HEK293 (cell line): ENCODE measurements around the gene NEK9.

Experiments used
- BCL11A ChIP-seq: fragments of 450-650 bp; formaldehyde crosslinking; IDR thresholded peaks from 2 replicates; pipeline ENCODE4 v1.5.1; 2016; ENCODE audit warnings: low read depth, missing biosample characterization, missing genetic modification characterization
- SCRT2 ChIP-seq: fragments of 450-650 bp; formaldehyde crosslinking; IDR thresholded peaks from 2 replicates; pipeline ENCODE4 v1.5.1; 2016; ENCODE audit warnings: missing biosample characterization, missing genetic modification characterization
- ZBTB7A ChIP-seq: fragments of 450-650 bp; formaldehyde crosslinking; IDR thresholded peaks from 2 replicates; pipeline ENCODE4 v1.5.1; 2016; ENCODE audit warnings: low read depth, missing biosample characterization, missing genetic modification characterization
- ZNF140 ChIP-seq: fragments of 450-650 bp; formaldehyde crosslinking; IDR thresholded peaks from 2 replicates; pipeline ENCODE4 v1.5.1; 2016; ENCODE audit warnings: missing biosample characterization, missing genetic modification characterization
- ZNF146 ChIP-seq: fragments of 450-650 bp; formaldehyde crosslinking; IDR thresholded peaks from 2 replicates; pipeline ENCODE4 v1.5.1; 2016; ENCODE audit warnings: missing biosample characterization, missing genetic modification characterization
- ZNF16 ChIP-seq: fragments of 450-650 bp; formaldehyde crosslinking; IDR thresholded peaks from 2 replicates; pipeline ENCODE4 v1.5.1; 2016; ENCODE audit warnings: low read depth, missing biosample characterization, missing genetic modification characterization
- ZNF24 ChIP-seq: fragments of 450-650 bp; formaldehyde crosslinking; IDR thresholded peaks from 2 replicates; pipeline ENCODE4 v1.5.1; 2016; ENCODE audit warnings: missing biosample characterization, missing genetic modification characterization
- ZNF274 ChIP-seq, 2 experiments: fragments of 200-500 bp in 1 of 2; fragments of 450-650 bp in 1 of 2; sonication (Bioruptor generic) in 1 of 2; formaldehyde crosslinking in 1 of 2; IDR thresholded peaks; 2 replicates each; pipeline versions ENCODE4 v1.5.1 to v1.6.1; 2014 to 2016; ENCODE audit warnings: borderline replicate concordance in 1 of 2, inconsistent platforms in 1 of 2, low read length in 1 of 2, missing biosample characterization in 1 of 2, missing genetic modification characterization in 1 of 2
- ZNF830 ChIP-seq: fragments of 450-650 bp; IDR thresholded peaks from 2 replicates; pipeline ENCODE4 v1.5.0; 2018; ENCODE audit warnings: missing biosample characterization, missing genetic modification characterization, low read depth, mild to moderate bottlenecking, moderate library complexity
- TF ChIP-seq, protein P1 (sequence below): fragments of 450-650 bp; formaldehyde crosslinking; IDR thresholded peaks from 2 replicates; pipeline ENCODE4 v1.5.1; 2016; ENCODE audit warnings: missing biosample characterization, missing genetic modification characterization, low read depth
- TF ChIP-seq, protein P2 (sequence below): fragments of 450-650 bp; formaldehyde crosslinking; IDR thresholded peaks from 2 replicates; pipeline ENCODE4 v1.5.1; 2016; ENCODE audit warnings: missing biosample characterization, missing genetic modification characterization

DNA sequence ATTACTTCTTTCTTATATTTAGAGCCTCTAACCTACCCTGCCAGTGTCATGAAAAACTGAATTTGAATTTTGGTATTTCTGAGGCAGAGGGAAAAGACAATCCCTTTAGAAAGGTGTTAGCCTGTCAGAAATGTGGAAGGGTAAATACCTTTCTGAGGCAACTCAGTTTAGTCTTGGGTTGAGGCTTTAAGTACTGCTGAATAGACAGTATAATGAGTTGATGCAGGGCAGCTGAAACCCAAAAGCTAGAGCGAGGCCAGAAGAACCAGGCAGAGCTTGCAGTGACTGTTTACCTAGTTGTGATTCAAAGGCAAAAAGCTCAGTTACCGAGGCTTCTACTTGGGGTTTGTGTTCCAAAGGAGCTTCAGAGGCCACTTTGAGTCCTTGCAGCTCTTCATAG lies 38.7 kb downstream of the NEK9 start:
- no peak for TF ChIP-seq BCL11A
- no peak for TF ChIP-seq ZNF146 (tag by site-specific recombination)
- TF ChIP-seq, protein P1, sequence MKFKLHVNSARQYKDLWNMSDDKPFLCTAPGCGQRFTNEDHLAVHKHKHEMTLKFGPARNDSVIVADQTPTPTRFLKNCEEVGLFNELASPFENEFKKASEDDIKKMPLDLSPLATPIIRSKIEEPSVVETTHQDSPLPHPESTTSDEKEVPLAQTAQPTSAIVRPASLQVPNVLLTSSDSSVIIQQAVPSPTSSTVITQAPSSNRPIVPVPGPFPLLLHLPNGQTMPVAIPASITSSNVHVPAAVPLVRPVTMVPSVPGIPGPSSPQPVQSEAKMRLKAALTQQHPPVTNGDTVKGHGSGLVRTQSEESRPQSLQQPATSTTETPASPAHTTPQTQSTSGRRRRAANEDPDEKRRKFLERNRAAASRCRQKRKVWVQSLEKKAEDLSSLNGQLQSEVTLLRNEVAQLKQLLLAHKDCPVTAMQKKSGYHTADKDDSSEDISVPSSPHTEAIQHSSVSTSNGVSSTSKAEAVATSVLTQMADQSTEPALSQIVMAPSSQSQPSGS (tag by site-specific recombination) = no peak
- TF ChIP-seq ZNF140 (tag by site-specific recombination) = no peak
- TF ChIP-seq, protein P2, sequence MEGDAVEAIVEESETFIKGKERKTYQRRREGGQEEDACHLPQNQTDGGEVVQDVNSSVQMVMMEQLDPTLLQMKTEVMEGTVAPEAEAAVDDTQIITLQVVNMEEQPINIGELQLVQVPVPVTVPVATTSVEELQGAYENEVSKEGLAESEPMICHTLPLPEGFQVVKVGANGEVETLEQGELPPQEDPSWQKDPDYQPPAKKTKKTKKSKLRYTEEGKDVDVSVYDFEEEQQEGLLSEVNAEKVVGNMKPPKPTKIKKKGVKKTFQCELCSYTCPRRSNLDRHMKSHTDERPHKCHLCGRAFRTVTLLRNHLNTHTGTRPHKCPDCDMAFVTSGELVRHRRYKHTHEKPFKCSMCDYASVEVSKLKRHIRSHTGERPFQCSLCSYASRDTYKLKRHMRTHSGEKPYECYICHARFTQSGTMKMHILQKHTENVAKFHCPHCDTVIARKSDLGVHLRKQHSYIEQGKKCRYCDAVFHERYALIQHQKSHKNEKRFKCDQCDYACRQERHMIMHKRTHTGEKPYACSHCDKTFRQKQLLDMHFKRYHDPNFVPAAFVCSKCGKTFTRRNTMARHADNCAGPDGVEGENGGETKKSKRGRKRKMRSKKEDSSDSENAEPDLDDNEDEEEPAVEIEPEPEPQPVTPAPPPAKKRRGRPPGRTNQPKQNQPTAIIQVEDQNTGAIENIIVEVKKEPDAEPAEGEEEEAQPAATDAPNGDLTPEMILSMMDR (tag by site-specific recombination) = no peak
- no peak for TF ChIP-seq SCRT2 (tag by site-specific recombination)
- TF ChIP-seq ZNF830 = no peak
- TF ChIP-seq ZNF16 = no peak
- TF ChIP-seq ZNF274 (IDR thresholded peaks at IDR 0.05; ENCODE audit: low read length) = no peak
- no peak for TF ChIP-seq ZNF274 (tag by site-specific recombination; IDR thresholded peaks at IDR 0.05; ENCODE audit: borderline replicate concordance)
- no peak for TF ChIP-seq ZBTB7A (tag by site-specific recombination)
- no peak for TF ChIP-seq ZNF24 (tag by site-specific recombination)
